Measurements from ENCODE around the gene SH3PXD2A. TPM values are rescaled to one million over a fixed set of nuclear protein-coding genes. Genes with fewer than 3 reads are reported as not detected.

The SH3PXD2A gene
- total RNA-seq, 1 donor from 2014 or later, result 38.6 TPM

- peak overlapping the region; percentile 58 for H3K27ac Mint-ChIP-seq
- H3K36me3 Mint-ChIP-seq, result peaks cover 10% of the 10 kb centered on the region
- no peaks in the 10 kb centered on the region for H3K27me3 Mint-ChIP-seq
- TF ChIP-seq CTCF (conservative IDR thresholded peaks at IDR 0.05), result no peak
- DNase-seq (ENCODE audit: extremely low spot score, unreplicated experiment), result no peak
- no peaks in the 10 kb centered on the region for H3K9me3 Mint-ChIP-seq
- no peak overlapping the region for H3K4me3 Mint-ChIP-seq
- H3K4me1 Mint-ChIP-seq (ENCODE audit: unreplicated experiment), result peaks cover 12% of the 10 kb centered on the region
Measured at GRCh38 chr10:103614306-103615158, 240.8 kb downstream of the SH3PXD2A start.

GRCh38 chr10:103613616-103614015, 241.8 kb downstream of the SH3PXD2A start:
- no peak for TF ChIP-seq CTCF (conservative IDR thresholded peaks at IDR 0.05)
- DNase-seq (ENCODE audit: extremely low spot score, unreplicated experiment), result no peak
- no peaks in the 10 kb centered on the region for H3K9me3 Mint-ChIP-seq
- H3K4me3 Mint-ChIP-seq, result no peak overlapping the region
- peaks cover 12% of the 10 kb centered on the region for H3K4me1 Mint-ChIP-seq (ENCODE audit: unreplicated experiment)
- H3K27me3 Mint-ChIP-seq, result no peaks in the 10 kb centered on the region
- no peak overlapping the region for H3K27ac Mint-ChIP-seq
- H3K36me3 Mint-ChIP-seq, result peaks cover 15% of the 10 kb centered on the region

DNA sequence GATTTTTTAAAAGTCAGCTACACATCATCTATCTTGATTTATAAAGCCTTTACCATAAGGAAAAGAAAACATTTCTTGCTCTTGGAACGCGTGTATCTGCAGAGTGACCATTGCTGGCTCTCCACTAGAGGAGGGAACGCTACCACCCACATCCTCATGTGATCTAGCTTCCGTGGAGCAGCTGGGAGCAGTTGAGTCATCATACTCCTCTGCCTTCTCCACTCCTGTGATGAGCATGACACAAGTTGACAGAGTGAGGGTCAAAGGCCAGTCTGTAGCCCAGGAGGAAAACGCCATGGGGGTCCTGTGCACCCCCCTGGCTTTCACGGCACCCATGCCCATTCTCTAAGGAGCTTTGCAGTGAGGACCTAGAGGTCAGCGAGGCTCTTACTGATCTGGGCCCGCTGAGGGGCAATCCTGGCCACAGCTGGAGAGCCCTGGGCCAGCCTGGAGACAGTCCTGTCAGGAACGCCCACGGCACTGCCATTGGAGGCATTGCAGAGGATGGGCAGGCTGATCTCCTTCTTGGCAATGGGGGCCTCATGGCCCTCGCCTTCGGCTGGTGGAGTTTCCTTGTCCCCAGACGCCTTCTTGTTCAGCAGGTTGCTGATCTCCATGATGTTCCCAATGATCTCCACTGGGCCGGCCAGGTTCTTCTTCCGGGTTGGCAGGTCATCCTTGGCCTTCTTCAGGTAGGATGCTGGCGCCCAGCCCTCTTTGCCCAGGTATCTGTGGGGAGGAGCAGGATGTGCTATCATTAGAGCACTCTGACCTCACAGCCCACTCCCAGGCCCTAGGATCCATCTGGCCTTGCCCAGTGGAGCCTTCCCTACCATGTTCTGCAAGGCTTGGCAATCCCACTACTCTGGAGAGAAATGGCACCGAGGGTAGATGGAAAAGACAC, 242.7 kb downstream of the SH3PXD2A start:
- Mint-ChIP-seq H3K4me1 (ENCODE audit: unreplicated experiment) (peaks cover 12% of the 10 kb centered on the region), H3K36me3 (peaks cover 15% of the 10 kb centered on the region), H3K9me3 (no peaks in the 10 kb centered on the region), H3K27me3 (no peaks in the 10 kb centered on the region), H3K4me3 (no peak overlapping the region), H3K27ac (peak overlapping the region; percentile 16)
- no peak for DNase-seq (ENCODE audit: extremely low spot score, unreplicated experiment)
- no peak for TF ChIP-seq CTCF (conservative IDR thresholded peaks at IDR 0.05)

DNA sequence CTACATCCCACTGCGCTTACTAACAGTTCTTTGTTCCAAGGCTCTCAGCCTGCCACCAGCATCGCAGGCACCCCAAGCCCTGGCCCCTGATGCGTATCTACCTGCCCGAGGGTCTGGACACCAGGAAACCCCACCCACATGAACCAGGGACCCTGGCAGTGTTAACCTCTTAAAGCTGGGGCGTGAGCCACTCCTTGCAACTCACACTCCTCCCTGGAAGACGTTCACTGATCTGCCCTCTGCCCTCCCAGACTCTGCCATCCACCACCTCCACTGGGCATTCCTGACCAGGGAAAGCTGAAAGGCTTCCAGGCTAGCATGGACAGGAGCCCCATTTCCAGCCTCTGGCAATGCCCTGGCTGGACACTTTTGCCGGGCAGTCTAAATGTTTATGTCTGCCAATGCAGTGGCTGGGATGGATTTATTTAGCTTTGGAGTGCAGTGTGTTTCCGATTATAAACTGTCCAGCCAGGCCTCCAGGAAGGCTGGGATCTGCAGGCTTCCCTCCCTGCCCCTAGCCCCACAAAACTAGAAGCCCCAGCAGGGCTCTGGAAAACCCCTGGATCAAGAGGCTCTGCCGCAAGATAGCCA, 244.4 kb downstream of the SH3PXD2A start:
- TF ChIP-seq CTCF (conservative IDR thresholded peaks at IDR 0.05), result no peak
- peaks cover 12% of the 10 kb centered on the region for H3K4me1 Mint-ChIP-seq (ENCODE audit: unreplicated experiment)
- no peak for DNase-seq (ENCODE audit: extremely low spot score, unreplicated experiment)

GRCh38 chr10:103610083-103610472, 245.3 kb downstream of the SH3PXD2A start:
- no peak for TF ChIP-seq CTCF (conservative IDR thresholded peaks at IDR 0.05)
- peak overlapping the region; percentile 72 for H3K27ac Mint-ChIP-seq
- DNase-seq (ENCODE audit: extremely low spot score, unreplicated experiment), result no peak
- peaks cover 8% of the 10 kb centered on the region for H3K4me1 Mint-ChIP-seq (ENCODE audit: unreplicated experiment)
- no peaks in the 10 kb centered on the region for H3K9me3 Mint-ChIP-seq
- H3K4me3 Mint-ChIP-seq, result no peak overlapping the region
- peaks cover 18% of the 10 kb centered on the region for H3K36me3 Mint-ChIP-seq
- no peaks in the 10 kb centered on the region for H3K27me3 Mint-ChIP-seq

More for the DNA sequence above, 244.4 kb downstream of the SH3PXD2A start:
- peak overlapping the region; percentile 54 for H3K27ac Mint-ChIP-seq
- H3K36me3 Mint-ChIP-seq, result peaks cover 16% of the 10 kb centered on the region
- no peaks in the 10 kb centered on the region for H3K9me3 Mint-ChIP-seq
- H3K27me3 Mint-ChIP-seq, result no peaks in the 10 kb centered on the region
- no peak overlapping the region for H3K4me3 Mint-ChIP-seq

All from type B pancreatic cell (in vitro differentiated cells).